ENCODE measurements around the gene ARIH2. TPM values are rescaled to one million over a fixed set of nuclear protein-coding genes. Genes with fewer than 3 reads are reported as not detected.

The ARIH2 gene
- total RNA-seq, 1 experiment from 2014 or later: 113 TPM

GRCh38 chr3:48966876-48967361, 48.3 kb downstream of the ARIH2 start:
- no peak for DNase-seq
- Histone ChIP-seq H3K9me2 (replicated peaks; ENCODE audit: insufficient read depth, low read length) (no peaks in the 10 kb centered on the region), H3K4me3 (ENCODE audit: low read length) (no peak overlapping the region), H3K4me2 (ENCODE audit: low read depth, low read length, poor library complexity, severe bottlenecking) (no peak overlapping the region), H3K27ac (ENCODE audit: low read length) (no peak overlapping the region), H4K20me1 (ENCODE audit: insufficient read depth, low read depth, low read length) (0 out of 2 replicates have a peak, but pooled peaks cover 3% of the 10 kb centered on the region), H3K27me3 (ENCODE audit: low read length) (no peaks in the 10 kb centered on the region), H3K79me2 (ENCODE audit: low read length) (peaks cover 31% of the 10 kb centered on the region), H3K4me1 (ENCODE audit: low read length) (no peaks in the 10 kb centered on the region), H3K9me3 (ENCODE audit: low read length) (no peaks in the 10 kb centered on the region), H2AFZ (ENCODE audit: low read length) (no peak overlapping the region), H3K36me3 (ENCODE audit: insufficient read depth, low read length) (peaks cover 47% of the 10 kb centered on the region; the same call in 1 of the 2 replicates), H3K9ac (ENCODE audit: low read length) (no peak overlapping the region)

GRCh38 chr3:48970586-48970985, 51.9 kb downstream of the ARIH2 start:
- Histone ChIP-seq H3K9me3 (ENCODE audit: low read length) (no peaks in the 10 kb centered on the region), H3K36me3 (ENCODE audit: insufficient read depth, low read length) (peaks cover 57% of the 10 kb centered on the region; the same call in 1 of the 2 replicates), H3K9me2 (replicated peaks; ENCODE audit: insufficient read depth, low read length) (no peaks in the 10 kb centered on the region), H3K9ac (ENCODE audit: low read length) (no peak overlapping the region), H2AFZ (ENCODE audit: low read length) (no peak overlapping the region), H3K79me2 (ENCODE audit: low read length) (peaks cover 17% of the 10 kb centered on the region), H3K4me3 (ENCODE audit: low read length) (no peak overlapping the region), H3K27me3 (ENCODE audit: low read length) (no peaks in the 10 kb centered on the region), H3K4me1 (ENCODE audit: low read length) (no peaks in the 10 kb centered on the region), H3K27ac (ENCODE audit: low read length) (no peak overlapping the region), H4K20me1 (ENCODE audit: insufficient read depth, low read depth, low read length) (0 out of 2 replicates have a peak, but pooled peaks cover 3% of the 10 kb centered on the region), H3K4me2 (ENCODE audit: low read depth, low read length, poor library complexity, severe bottlenecking) (no peak overlapping the region)
- DNase-seq: no peak

- H2AFZ ChIP-seq (ENCODE audit: low read length): no peak overlapping the region
These were observed 55.6 kb downstream of the ARIH2 start for GRCh38 chr3:48974076-48974864.

GRCh38 chr3:48979451-48979850, 60.8 kb downstream of the ARIH2 start:
- H3K4me1 ChIP-seq (ENCODE audit: low read length): no peaks in the 10 kb centered on the region
- no peak overlapping the region for H3K4me2 ChIP-seq (ENCODE audit: low read depth, low read length, poor library complexity, severe bottlenecking)
- no peak overlapping the region for H3K27ac ChIP-seq (ENCODE audit: low read length)
- no peaks in the 10 kb centered on the region for H3K9me2 ChIP-seq (replicated peaks; ENCODE audit: insufficient read depth, low read length)
- H3K27me3 ChIP-seq (ENCODE audit: low read length): no peaks in the 10 kb centered on the region
- no peak overlapping the region for H3K4me3 ChIP-seq (ENCODE audit: low read length)
- H3K9ac ChIP-seq (ENCODE audit: low read length): no peak overlapping the region
- H3K79me2 ChIP-seq (ENCODE audit: low read length): 0 out of 2 replicates have a peak, but pooled peaks cover 3% of the 10 kb centered on the region
- H3K36me3 ChIP-seq (ENCODE audit: insufficient read depth, low read length): peaks cover 31% of the 10 kb centered on the region; the same call in 1 of the 2 replicates
- no peak for DNase-seq
- H2AFZ ChIP-seq (ENCODE audit: low read length): no peak overlapping the region
- no peaks in the 10 kb centered on the region for H3K9me3 ChIP-seq (ENCODE audit: low read length)
- no peaks in the 10 kb centered on the region for H4K20me1 ChIP-seq (ENCODE audit: insufficient read depth, low read depth, low read length)

More at GRCh38 chr3:48974076-48974864, 55.6 kb downstream of the ARIH2 start:
- no peak overlapping the region for H3K4me3 ChIP-seq (ENCODE audit: low read length)
- no peak overlapping the region for H3K4me2 ChIP-seq (ENCODE audit: low read depth, low read length, poor library complexity, severe bottlenecking)
- DNase-seq: no peak
- no peaks in the 10 kb centered on the region for H3K4me1 ChIP-seq (ENCODE audit: low read length)
- 0 out of 2 replicates have a peak, but pooled peaks cover 6% of the 10 kb centered on the region for H3K79me2 ChIP-seq (ENCODE audit: low read length)
- no peaks in the 10 kb centered on the region for H3K27me3 ChIP-seq (ENCODE audit: low read length)
- no peak overlapping the region for H3K27ac ChIP-seq (ENCODE audit: low read length)
- H3K9me2 ChIP-seq (replicated peaks; ENCODE audit: insufficient read depth, low read length): no peaks in the 10 kb centered on the region
- H4K20me1 ChIP-seq (ENCODE audit: insufficient read depth, low read depth, low read length): no peaks in the 10 kb centered on the region
- no peak overlapping the region for H3K9ac ChIP-seq (ENCODE audit: low read length)
- peaks cover 44% of the 10 kb centered on the region; the same call in 1 of the 2 replicates for H3K36me3 ChIP-seq (ENCODE audit: insufficient read depth, low read length)
- no peaks in the 10 kb centered on the region for H3K9me3 ChIP-seq (ENCODE audit: low read length)

- H3K9me2 ChIP-seq (replicated peaks; ENCODE audit: insufficient read depth, low read length): no peaks in the 10 kb centered on the region
- H3K9me3 ChIP-seq (ENCODE audit: low read length): no peaks in the 10 kb centered on the region
- H4K20me1 ChIP-seq (ENCODE audit: insufficient read depth, low read depth, low read length): no peaks in the 10 kb centered on the region
- H3K36me3 ChIP-seq (ENCODE audit: insufficient read depth, low read length): peaks cover 26% of the 10 kb centered on the region; the same call in 1 of the 2 replicates
- no peak overlapping the region for H3K27ac ChIP-seq (ENCODE audit: low read length)
- no peak for DNase-seq
- no peak overlapping the region for H3K4me3 ChIP-seq (ENCODE audit: low read length)
- no peak overlapping the region for H3K4me2 ChIP-seq (ENCODE audit: low read depth, low read length, poor library complexity, severe bottlenecking)
- peaks cover 3% of the 10 kb centered on the region; the same call in 1 of the 2 replicates for H3K79me2 ChIP-seq (ENCODE audit: low read length)
- no peaks in the 10 kb centered on the region for H3K4me1 ChIP-seq (ENCODE audit: low read length)
- H3K27me3 ChIP-seq (ENCODE audit: low read length): no peaks in the 10 kb centered on the region
- no peak overlapping the region for H2AFZ ChIP-seq (ENCODE audit: low read length)
- no peak overlapping the region for H3K9ac ChIP-seq (ENCODE audit: low read length)
These were observed 61.7 kb downstream of the ARIH2 start for GRCh38 chr3:48980295-48980694.

- Histone ChIP-seq H3K9ac (ENCODE audit: low read length) (no peak overlapping the region), H3K4me1 (ENCODE audit: low read length) (no peaks in the 10 kb centered on the region), H2AFZ (ENCODE audit: low read length) (no peak overlapping the region), H3K79me2 (ENCODE audit: low read length) (peaks cover 3% of the 10 kb centered on the region; the same call in 1 of the 2 replicates), H3K36me3 (ENCODE audit: insufficient read depth, low read length) (peaks cover 22% of the 10 kb centered on the region; the same call in 1 of the 2 replicates), H4K20me1 (ENCODE audit: insufficient read depth, low read depth, low read length) (no peaks in the 10 kb centered on the region), H3K27me3 (ENCODE audit: low read length) (no peaks in the 10 kb centered on the region), H3K4me2 (ENCODE audit: low read depth, low read length, poor library complexity, severe bottlenecking) (no peak overlapping the region), H3K27ac (ENCODE audit: low read length) (no peak overlapping the region), H3K9me3 (ENCODE audit: low read length) (no peaks in the 10 kb centered on the region), H3K9me2 (replicated peaks; ENCODE audit: insufficient read depth, low read length) (no peaks in the 10 kb centered on the region), H3K4me3 (ENCODE audit: low read length) (no peak overlapping the region)
- no peak for DNase-seq
These were observed 63.4 kb downstream of the ARIH2 start for GRCh38 chr3:48982016-48982415.

GRCh38 chr3:48982686-48983085, 64.0 kb downstream of the ARIH2 start:
- H3K27ac ChIP-seq (ENCODE audit: low read length): no peak overlapping the region
- H3K4me1 ChIP-seq (ENCODE audit: low read length): no peaks in the 10 kb centered on the region
- no peak overlapping the region for H3K4me2 ChIP-seq (ENCODE audit: low read depth, low read length, poor library complexity, severe bottlenecking)
- no peaks in the 10 kb centered on the region for H3K9me2 ChIP-seq (replicated peaks; ENCODE audit: insufficient read depth, low read length)
- H3K9me3 ChIP-seq (ENCODE audit: low read length): no peaks in the 10 kb centered on the region
- peaks cover 22% of the 10 kb centered on the region; the same call in 1 of the 2 replicates for H3K36me3 ChIP-seq (ENCODE audit: insufficient read depth, low read length)
- no peak overlapping the region for H2AFZ ChIP-seq (ENCODE audit: low read length)
- no peak for DNase-seq
- H3K9ac ChIP-seq (ENCODE audit: low read length): no peak overlapping the region
- no peaks in the 10 kb centered on the region for H4K20me1 ChIP-seq (ENCODE audit: insufficient read depth, low read depth, low read length)
- H3K27me3 ChIP-seq (ENCODE audit: low read length): no peaks in the 10 kb centered on the region
- H3K4me3 ChIP-seq (ENCODE audit: low read length): no peak overlapping the region
- peaks cover 3% of the 10 kb centered on the region; the same call in 1 of the 2 replicates for H3K79me2 ChIP-seq (ENCODE audit: low read length)

- H4K20me1 ChIP-seq (ENCODE audit: insufficient read depth, low read depth, low read length): no peaks in the 10 kb centered on the region
- peaks cover 3% of the 10 kb centered on the region for H3K79me2 ChIP-seq (ENCODE audit: low read length)
- H3K4me2 ChIP-seq (ENCODE audit: low read depth, low read length, poor library complexity, severe bottlenecking): no peak overlapping the region
- no peaks in the 10 kb centered on the region for H3K9me3 ChIP-seq (ENCODE audit: low read length)
- DNase-seq: no peak
- H2AFZ ChIP-seq (ENCODE audit: low read length): no peak overlapping the region
- H3K27ac ChIP-seq (ENCODE audit: low read length): no peak overlapping the region
- H3K27me3 ChIP-seq (ENCODE audit: low read length): no peaks in the 10 kb centered on the region
- no peak overlapping the region for H3K9ac ChIP-seq (ENCODE audit: low read length)
- no peak overlapping the region for H3K4me3 ChIP-seq (ENCODE audit: low read length)
- H3K9me2 ChIP-seq (replicated peaks; ENCODE audit: insufficient read depth, low read length): no peaks in the 10 kb centered on the region
- H3K4me1 ChIP-seq (ENCODE audit: low read length): no peaks in the 10 kb centered on the region; the same call in 1 of the 2 replicates
- peaks cover 22% of the 10 kb centered on the region; the same call in 1 of the 2 replicates for H3K36me3 ChIP-seq (ENCODE audit: insufficient read depth, low read length)
These were observed 64.5 kb downstream of the ARIH2 start for GRCh38 chr3:48983096-48983495.
